ENCODE results near the gene DTX1. TPM values are rescaled to one million over a fixed set of nuclear protein-coding genes. Genes with fewer than 3 reads are reported as not detected.

The DTX1 gene
- total and polyA plus RNA-seq, 2 of the 13 experiments (the other 11 are each of a cell fraction or from before 2014, with no cell fraction given): not detected

DNA sequence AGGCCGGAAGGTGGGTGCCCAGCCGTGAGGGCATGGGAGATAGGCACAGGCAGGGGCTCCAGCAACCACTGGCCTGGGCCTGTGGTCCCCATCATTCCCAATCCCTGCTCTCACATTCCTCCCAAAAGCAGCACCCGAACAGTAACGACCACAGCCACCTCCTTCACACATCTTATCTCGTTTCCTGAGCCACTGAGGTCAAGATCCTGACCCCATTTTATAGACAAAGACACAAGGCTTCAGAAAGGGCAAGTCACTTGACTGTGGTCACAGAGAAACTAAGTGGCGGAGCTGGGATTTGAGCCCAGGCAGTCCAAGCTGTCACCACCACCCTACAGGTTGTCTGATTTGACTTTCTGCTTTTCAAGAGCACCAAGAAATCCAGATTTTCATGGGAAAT, 38.9 kb downstream of the DTX1 start:
- in situ Hi-C loops (cut with HindIII; ENCODE audit: extremely low pct_ligation_motif_present, low pct_unique_long_range_greater_than_20kb) (loop anchor here (5.0 kb wide), 1 partner anchor 48 kb away; no protein-coding TSS in a partner anchor), intact Hi-C loops (cut with micrococcal nuclease; ENCODE audit: unreplicated experiment) (no loop called here)
- Histone ChIP-seq H2AFZ (ENCODE audit: low read length) (no peak overlapping the region), H3K79me2 (ENCODE audit: insufficient read depth, low read length) (no peaks in the 10 kb centered on the region), H3K4me1 (ENCODE audit: insufficient read depth, low read length) (peaks cover 16% of the 10 kb centered on the region), H3K27ac (ENCODE audit: extremely low read length, insufficient read depth, low read length) (no peak overlapping the region), H3K4me2 (ENCODE audit: low read depth, low read length) (no peak overlapping the region), H4K20me1 (ENCODE audit: insufficient read depth, low read length) (no peaks in the 10 kb centered on the region), H3K9me3 (ENCODE audit: low read length) (no peaks in the 10 kb centered on the region), H3K27me3 (ENCODE audit: control insufficient read depth in 1 of 2, insufficient read depth in 2 of 2, low read length in 2 of 2) (peaks cover 1 to 6% of the 10 kb centered on the region in 2 experiments; a peak in 2 of 5 replicates), H3K9ac (ENCODE audit: insufficient read depth, low read depth, low read length) (no peak overlapping the region), H3K4me3 (replicated peaks in 1 of 3; ENCODE audit: insufficient read depth in 1 of 3, low read depth in 2 of 3, low read length in 3 of 3) (no peak overlapping the region), H3K36me3 (replicated peaks in 1 of 2; ENCODE audit: control insufficient read depth in 1 of 2, insufficient read depth in 2 of 2, low read length in 2 of 2) (no peaks in the 10 kb centered on the region)
- no peak for DNase-seq (ENCODE audit: low spot score)
- ChIA-PET POLR2A (no interaction called here), CTCF (ENCODE audit: low intra/inter-chr PET ratio, low total read pairs) (interaction anchor here (1.2 kb wide), 1 partner anchor 45 kb away, joined by 3 read pairs; no protein-coding TSS in a partner anchor)
- ATAC-seq: no peak
- TF ChIP-seq IKZF4 (CRISPR knock-in tag; IDR thresholded peaks at IDR 0.05; ENCODE audit: borderline replicate concordance, low read depth, not compliant biosample characterization) (no peak), AKAP8 (CRISPR knock-in tag; IDR thresholded peaks at IDR 0.05) (no peak), ZNF562 (CRISPR knock-in tag; IDR thresholded peaks at IDR 0.05; ENCODE audit: borderline replicate concordance) (no peak), ZNF335 (CRISPR knock-in tag; IDR thresholded peaks at IDR 0.05) (no peak)
- TF ChIP-seq, protein P1, sequence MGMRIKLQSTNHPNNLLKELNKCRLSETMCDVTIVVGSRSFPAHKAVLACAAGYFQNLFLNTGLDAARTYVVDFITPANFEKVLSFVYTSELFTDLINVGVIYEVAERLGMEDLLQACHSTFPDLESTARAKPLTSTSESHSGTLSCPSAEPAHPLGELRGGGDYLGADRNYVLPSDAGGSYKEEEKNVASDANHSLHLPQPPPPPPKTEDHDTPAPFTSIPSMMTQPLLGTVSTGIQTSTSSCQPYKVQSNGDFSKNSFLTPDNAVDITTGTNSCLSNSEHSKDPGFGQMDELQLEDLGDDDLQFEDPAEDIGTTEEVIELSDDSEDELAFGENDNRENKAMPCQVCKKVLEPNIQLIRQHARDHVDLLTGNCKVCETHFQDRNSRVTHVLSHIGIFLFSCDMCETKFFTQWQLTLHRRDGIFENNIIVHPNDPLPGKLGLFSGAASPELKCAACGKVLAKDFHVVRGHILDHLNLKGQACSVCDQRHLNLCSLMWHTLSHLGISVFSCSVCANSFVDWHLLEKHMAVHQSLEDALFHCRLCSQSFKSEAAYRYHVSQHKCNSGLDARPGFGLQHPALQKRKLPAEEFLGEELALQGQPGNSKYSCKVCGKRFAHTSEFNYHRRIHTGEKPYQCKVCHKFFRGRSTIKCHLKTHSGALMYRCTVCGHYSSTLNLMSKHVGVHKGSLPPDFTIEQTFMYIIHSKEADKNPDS (CRISPR knock-in tag; IDR thresholded peaks at IDR 0.05): no peak
- TF ChIP-seq, protein P2, sequence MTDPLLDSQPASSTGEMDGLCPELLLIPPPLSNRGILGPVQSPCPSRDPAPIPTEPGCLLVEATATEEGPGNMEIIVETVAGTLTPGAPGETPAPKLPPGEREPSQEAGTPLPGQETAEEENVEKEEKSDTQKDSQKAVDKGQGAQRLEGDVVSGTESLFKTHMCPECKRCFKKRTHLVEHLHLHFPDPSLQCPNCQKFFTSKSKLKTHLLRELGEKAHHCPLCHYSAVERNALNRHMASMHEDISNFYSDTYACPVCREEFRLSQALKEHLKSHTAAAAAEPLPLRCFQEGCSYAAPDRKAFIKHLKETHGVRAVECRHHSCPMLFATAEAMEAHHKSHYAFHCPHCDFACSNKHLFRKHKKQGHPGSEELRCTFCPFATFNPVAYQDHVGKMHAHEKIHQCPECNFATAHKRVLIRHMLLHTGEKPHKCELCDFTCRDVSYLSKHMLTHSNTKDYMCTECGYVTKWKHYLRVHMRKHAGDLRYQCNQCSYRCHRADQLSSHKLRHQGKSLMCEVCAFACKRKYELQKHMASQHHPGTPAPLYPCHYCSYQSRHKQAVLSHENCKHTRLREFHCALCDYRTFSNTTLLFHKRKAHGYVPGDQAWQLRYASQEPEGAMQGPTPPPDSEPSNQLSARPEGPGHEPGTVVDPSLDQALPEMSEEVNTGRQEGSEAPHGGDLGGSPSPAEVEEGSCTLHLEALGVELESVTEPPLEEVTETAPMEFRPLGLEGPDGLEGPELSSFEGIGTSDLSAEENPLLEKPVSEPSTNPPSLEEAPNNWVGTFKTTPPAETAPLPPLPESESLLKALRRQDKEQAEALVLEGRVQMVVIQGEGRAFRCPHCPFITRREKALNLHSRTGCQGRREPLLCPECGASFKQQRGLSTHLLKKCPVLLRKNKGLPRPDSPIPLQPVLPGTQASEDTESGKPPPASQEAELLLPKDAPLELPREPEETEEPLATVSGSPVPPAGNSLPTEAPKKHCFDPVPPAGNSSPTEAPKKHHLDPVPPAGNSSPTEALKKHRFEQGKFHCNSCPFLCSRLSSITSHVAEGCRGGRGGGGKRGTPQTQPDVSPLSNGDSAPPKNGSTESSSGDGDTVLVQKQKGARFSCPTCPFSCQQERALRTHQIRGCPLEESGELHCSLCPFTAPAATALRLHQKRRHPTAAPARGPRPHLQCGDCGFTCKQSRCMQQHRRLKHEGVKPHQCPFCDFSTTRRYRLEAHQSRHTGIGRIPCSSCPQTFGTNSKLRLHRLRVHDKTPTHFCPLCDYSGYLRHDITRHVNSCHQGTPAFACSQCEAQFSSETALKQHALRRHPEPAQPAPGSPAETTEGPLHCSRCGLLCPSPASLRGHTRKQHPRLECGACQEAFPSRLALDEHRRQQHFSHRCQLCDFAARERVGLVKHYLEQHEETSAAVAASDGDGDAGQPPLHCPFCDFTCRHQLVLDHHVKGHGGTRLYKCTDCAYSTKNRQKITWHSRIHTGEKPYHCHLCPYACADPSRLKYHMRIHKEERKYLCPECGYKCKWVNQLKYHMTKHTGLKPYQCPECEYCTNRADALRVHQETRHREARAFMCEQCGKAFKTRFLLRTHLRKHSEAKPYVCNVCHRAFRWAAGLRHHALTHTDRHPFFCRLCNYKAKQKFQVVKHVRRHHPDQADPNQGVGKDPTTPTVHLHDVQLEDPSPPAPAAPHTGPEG (CRISPR knock-in tag; IDR thresholded peaks at IDR 0.05): no peak
- TF ChIP-seq, protein P3, sequence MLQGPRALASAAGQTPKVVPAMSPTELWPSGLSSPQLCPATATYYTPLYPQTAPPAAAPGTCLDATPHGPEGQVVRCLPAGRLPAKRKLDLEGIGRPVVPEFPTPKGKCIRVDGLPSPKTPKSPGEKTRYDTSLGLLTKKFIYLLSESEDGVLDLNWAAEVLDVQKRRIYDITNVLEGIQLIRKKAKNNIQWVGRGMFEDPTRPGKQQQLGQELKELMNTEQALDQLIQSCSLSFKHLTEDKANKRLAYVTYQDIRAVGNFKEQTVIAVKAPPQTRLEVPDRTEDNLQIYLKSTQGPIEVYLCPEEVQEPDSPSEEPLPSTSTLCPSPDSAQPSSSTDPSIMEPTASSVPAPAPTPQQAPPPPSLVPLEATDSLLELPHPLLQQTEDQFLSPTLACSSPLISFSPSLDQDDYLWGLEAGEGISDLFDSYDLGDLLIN (CRISPR knock-in tag; IDR thresholded peaks at IDR 0.05; ENCODE audit: borderline replicate concordance): no peak
- no TSS peak for BruUV-seq (replicated peaks)
- 14% methylated on average over 6 of the region's 6 CpGs for WGBS (ENCODE audit: low lambda C conversion rate)
- no peak for FAIRE-seq

Measured in HepG2 (cell line).